Astrocyte (in vitro differentiated cells and primary cell): ENCODE data around the gene BANP. TPM values are rescaled to one million over a fixed set of nuclear protein-coding genes. Genes with fewer than 3 reads are reported as not detected.

Source experiments
- DNase-seq: peaks from one replicate; pipeline ENCODE4 v3.0.0-alpha.2; 2010; ENCODE audit warnings: low read depth
- FAIRE-seq: peaks from 2 replicates; lab custom pipeline; 2011; peaks lifted over from hg19 to GRCh38; lab: Jason Lieb, UNC
- H2AFZ ChIP-seq: 2 replicates; pipeline ENCODE4 v1.6.0; 2012; ENCODE audit warnings: low read depth, low read length, inconsistent platforms
- H3K27ac ChIP-seq: 2 replicates; pipeline ENCODE4 v1.5.1; 2011; ENCODE audit warnings: low read depth, low read length, inconsistent platforms
- H3K27me3 ChIP-seq: 2 replicates; pipeline ENCODE4 v1.6.0; 2011; ENCODE audit warnings: low read length, inconsistent platforms; ENCODE audit not compliant: insufficient read depth
- H3K36me3 ChIP-seq: 2 replicates; pipeline ENCODE4 v1.5.1; 2011; ENCODE audit warnings: low read length, inconsistent platforms; ENCODE audit not compliant: insufficient read depth
- H3K4me1 ChIP-seq: 2 replicates; pipeline ENCODE4 v1.5.1; 2011; ENCODE audit warnings: low read length, inconsistent platforms; ENCODE audit not compliant: insufficient read depth
- H3K4me2 ChIP-seq: 2 replicates; pipeline ENCODE4 v1.6.0; 2012; ENCODE audit warnings: low read length, inconsistent platforms
- H3K4me3 ChIP-seq: 2 replicates; pipeline ENCODE4 v1.5.1; 2011; ENCODE audit warnings: low read depth, mild to moderate bottlenecking, low read length, inconsistent platforms; ENCODE audit not compliant: insufficient read depth
- H3K79me2 ChIP-seq: 2 replicates; pipeline ENCODE4 v1.6.0; 2012; ENCODE audit warnings: mild to moderate bottlenecking, low read length, inconsistent platforms; ENCODE audit not compliant: insufficient read depth
- H3K9ac ChIP-seq: 2 replicates; pipeline ENCODE4 v1.6.0; 2012; ENCODE audit warnings: mild to moderate bottlenecking, low read length, inconsistent platforms
- H3K9me3 ChIP-seq: 2 replicates; pipeline ENCODE4 v1.5.1; 2012; ENCODE audit warnings: low read depth, mild to moderate bottlenecking, low read length, inconsistent platforms; ENCODE audit not compliant: insufficient read depth
- H4K20me1 ChIP-seq: 2 replicates; pipeline ENCODE4 v1.6.0; 2012; ENCODE audit warnings: low read length, inconsistent platforms; ENCODE audit not compliant: insufficient read depth
- H3K27ac Mint-ChIP-seq: one replicate; pipeline ENCODE4 v1.8.0; 2021; ENCODE audit warnings: mild to moderate bottlenecking, mixed read lengths; ENCODE audit not compliant: unreplicated experiment
- H3K27me3 Mint-ChIP-seq: one replicate; pipeline ENCODE4 v1.8.0; 2021; ENCODE audit warnings: low read depth, mixed read lengths; ENCODE audit not compliant: unreplicated experiment
- H3K36me3 Mint-ChIP-seq: one replicate; pipeline ENCODE4 v1.8.0; 2021; ENCODE audit warnings: low read depth, mixed read lengths; ENCODE audit not compliant: unreplicated experiment
- H3K4me1 Mint-ChIP-seq: one replicate; pipeline ENCODE4 v1.8.0; 2021; ENCODE audit warnings: low read depth, mixed read lengths; ENCODE audit not compliant: unreplicated experiment
- H3K4me3 Mint-ChIP-seq: one replicate; pipeline ENCODE4 v1.8.0; 2021; ENCODE audit warnings: mild to moderate bottlenecking, moderate library complexity, mixed read lengths; ENCODE audit not compliant: unreplicated experiment
- H3K9me3 Mint-ChIP-seq: one replicate; pipeline ENCODE4 v1.8.0; 2021; ENCODE audit warnings: mild to moderate bottlenecking, mixed read lengths; ENCODE audit not compliant: unreplicated experiment
- EZH2 ChIP-seq: IDR thresholded peaks from 2 replicates; pipeline ENCODE4 v1.6.1; 2012; ENCODE audit warnings: mild to moderate bottlenecking, low read length, inconsistent platforms; ENCODE audit not compliant: insufficient read depth
- total RNA-seq: library from RNA; stranded (reverse); gene quantifications from 2 replicates; pipeline ENCODE4 v1.2.1, GENCODE V29; 2021
- TF ChIP-seq, protein P1 (sequence below): IDR thresholded peaks from 2 replicates; pipeline ENCODE4 v1.5.1; 2011; ENCODE audit warnings: low read depth, mild to moderate bottlenecking, inconsistent platforms, low read length, moderate library complexity; ENCODE audit not compliant: insufficient read depth

The BANP gene
- total RNA-seq, 1 donor from 2014 or later, result 28.9 TPM

DNA sequence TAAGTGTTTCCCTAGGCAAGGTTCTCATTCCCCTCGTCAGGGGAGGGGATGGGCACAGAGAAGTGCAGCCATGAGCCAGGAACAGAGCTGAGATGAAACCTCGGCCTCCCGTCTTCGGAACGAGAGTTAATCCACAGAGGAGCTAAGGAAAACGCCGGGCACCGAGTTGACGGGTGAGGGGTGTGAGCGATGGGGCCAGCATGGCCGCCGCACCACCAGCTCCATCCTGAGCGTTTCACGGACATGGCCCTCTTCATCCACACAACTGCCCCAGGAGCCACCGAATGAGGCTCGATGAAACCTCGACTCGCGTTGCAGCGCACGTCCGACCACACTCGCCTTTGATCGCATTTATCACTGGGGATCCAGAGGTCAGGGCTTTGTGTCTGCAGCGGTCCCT, 36.4 kb upstream of the BANP start:
- FAIRE-seq (no peak), DNase-seq (no peak)
- peaks cover 37% of the 10 kb centered on the region for H3K27me3 Mint-ChIP-seq
- H3K4me3 Mint-ChIP-seq, result no peak overlapping the region
- Histone ChIP-seq H3K36me3 (no peaks in the 10 kb centered on the region), H4K20me1 (no peaks in the 10 kb centered on the region), H3K79me2 (no peaks in the 10 kb centered on the region), H3K4me3 (no peak overlapping the region), H3K9me3 (no peaks in the 10 kb centered on the region), H3K4me1 (no peaks in the 10 kb centered on the region), H3K9ac (no peak overlapping the region), H3K27me3 (no peaks in the 10 kb centered on the region), H2AFZ (no peak overlapping the region), H3K4me2 (no peak overlapping the region), H3K27ac (no peak overlapping the region)
- H3K27ac Mint-ChIP-seq, result no peak overlapping the region
- peaks cover 4% of the 10 kb centered on the region for H3K4me1 Mint-ChIP-seq
- no peaks in the 10 kb centered on the region for H3K36me3 Mint-ChIP-seq
- TF ChIP-seq, protein P1, sequence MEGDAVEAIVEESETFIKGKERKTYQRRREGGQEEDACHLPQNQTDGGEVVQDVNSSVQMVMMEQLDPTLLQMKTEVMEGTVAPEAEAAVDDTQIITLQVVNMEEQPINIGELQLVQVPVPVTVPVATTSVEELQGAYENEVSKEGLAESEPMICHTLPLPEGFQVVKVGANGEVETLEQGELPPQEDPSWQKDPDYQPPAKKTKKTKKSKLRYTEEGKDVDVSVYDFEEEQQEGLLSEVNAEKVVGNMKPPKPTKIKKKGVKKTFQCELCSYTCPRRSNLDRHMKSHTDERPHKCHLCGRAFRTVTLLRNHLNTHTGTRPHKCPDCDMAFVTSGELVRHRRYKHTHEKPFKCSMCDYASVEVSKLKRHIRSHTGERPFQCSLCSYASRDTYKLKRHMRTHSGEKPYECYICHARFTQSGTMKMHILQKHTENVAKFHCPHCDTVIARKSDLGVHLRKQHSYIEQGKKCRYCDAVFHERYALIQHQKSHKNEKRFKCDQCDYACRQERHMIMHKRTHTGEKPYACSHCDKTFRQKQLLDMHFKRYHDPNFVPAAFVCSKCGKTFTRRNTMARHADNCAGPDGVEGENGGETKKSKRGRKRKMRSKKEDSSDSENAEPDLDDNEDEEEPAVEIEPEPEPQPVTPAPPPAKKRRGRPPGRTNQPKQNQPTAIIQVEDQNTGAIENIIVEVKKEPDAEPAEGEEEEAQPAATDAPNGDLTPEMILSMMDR, result no peak
- no peak for TF ChIP-seq EZH2
- H3K9me3 Mint-ChIP-seq, result no peaks in the 10 kb centered on the region

DNA sequence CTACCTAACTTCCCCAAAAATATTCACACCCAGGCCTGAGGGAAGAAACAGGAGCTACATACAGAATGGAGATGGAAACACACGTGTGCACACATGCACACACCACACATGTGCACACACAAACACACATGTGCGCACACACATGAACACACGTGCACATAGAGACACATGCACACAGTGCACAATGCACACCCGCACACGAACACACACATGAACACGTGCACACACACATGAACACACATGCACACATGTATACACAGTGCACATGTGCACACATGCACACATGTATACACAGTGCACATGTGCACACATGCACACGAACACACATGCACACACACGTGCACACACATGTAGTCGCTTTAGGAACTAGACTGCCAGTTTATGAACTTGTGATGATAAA, 33.7 kb upstream of the BANP start:
- Histone ChIP-seq H3K4me2 (no peak overlapping the region), H3K9me3 (no peaks in the 10 kb centered on the region), H3K79me2 (no peaks in the 10 kb centered on the region), H3K4me1 (no peaks in the 10 kb centered on the region), H2AFZ (no peak overlapping the region), H4K20me1 (no peaks in the 10 kb centered on the region), H3K27ac (no peak overlapping the region), H3K36me3 (no peaks in the 10 kb centered on the region), H3K9ac (no peak overlapping the region), H3K27me3 (no peaks in the 10 kb centered on the region), H3K4me3 (no peak overlapping the region)
- peaks cover 27% of the 10 kb centered on the region for H3K27me3 Mint-ChIP-seq
- H3K36me3 Mint-ChIP-seq, result no peaks in the 10 kb centered on the region
- DNase-seq (no peak), FAIRE-seq (no peak)
- TF ChIP-seq EZH2, result no peak
- TF ChIP-seq, protein P1, result no peak
- peaks cover 4% of the 10 kb centered on the region for H3K4me1 Mint-ChIP-seq
- H3K4me3 Mint-ChIP-seq, result no peak overlapping the region
- H3K9me3 Mint-ChIP-seq, result no peaks in the 10 kb centered on the region
- no peak overlapping the region for H3K27ac Mint-ChIP-seq

DNA sequence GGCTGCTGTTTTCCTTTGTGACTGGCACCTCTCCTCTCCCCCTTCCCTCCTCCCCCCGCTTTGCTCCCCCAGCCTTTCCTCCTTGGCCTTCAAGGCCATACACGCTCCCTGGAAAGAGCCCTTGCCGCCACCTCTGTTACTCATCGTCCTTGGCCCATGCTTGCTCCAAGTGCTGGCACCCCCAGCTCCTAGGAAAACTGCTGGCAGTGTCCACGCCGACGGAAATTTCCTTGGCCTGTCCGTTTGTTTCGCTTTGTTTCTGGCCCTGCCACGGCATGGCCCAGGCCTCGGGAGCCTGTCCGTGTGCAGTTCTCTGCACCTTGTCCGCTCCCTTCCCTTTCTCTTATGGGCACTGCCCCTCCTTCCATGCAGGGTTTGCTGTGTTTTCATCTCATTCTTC, 32.9 kb upstream of the BANP start:
- Histone ChIP-seq H3K4me2 (peak overlapping the region; percentile 39), H3K27ac (no peak overlapping the region), H3K79me2 (no peaks in the 10 kb centered on the region), H3K9ac (no peak overlapping the region), H4K20me1 (no peaks in the 10 kb centered on the region), H3K36me3 (no peaks in the 10 kb centered on the region), H3K4me3 (no peak overlapping the region), H3K4me1 (no peaks in the 10 kb centered on the region), H2AFZ (peak overlapping the region; percentile 4), H3K9me3 (no peaks in the 10 kb centered on the region), H3K27me3 (peaks cover 2% of the 10 kb centered on the region)
- no peak for TF ChIP-seq EZH2
- TF ChIP-seq, protein P1, result no peak
- FAIRE-seq, result no peak
- no peak for DNase-seq
- H3K4me1 Mint-ChIP-seq, result peaks cover 4% of the 10 kb centered on the region
- H3K36me3 Mint-ChIP-seq, result no peaks in the 10 kb centered on the region
- no peaks in the 10 kb centered on the region for H3K9me3 Mint-ChIP-seq
- H3K27me3 Mint-ChIP-seq, result peaks cover 28% of the 10 kb centered on the region
- H3K4me3 Mint-ChIP-seq, result no peak overlapping the region
- no peak overlapping the region for H3K27ac Mint-ChIP-seq
